Stimulated activated CD4-positive, alpha-beta T cell treated with anti-CD3 and anti-CD28 coated beads, Interleukin-15, amount 100 ng/mL, for 24 hours (primary cell): ENCODE measurements around the gene CREB3L1.
A peak's percentile ranks its signal among the peaks of the same experiment; 100 is the strongest.
"Not testable (repeated sequence)": the region's sequence is repeated elsewhere in the genome, so short reads cannot be mapped to it uniquely, and the experiment has no call there.

Experiments
- DNase-seq: peaks from one replicate; pipeline ENCODE4 v3.0.0-alpha.2; 2020

Gene CREB3L1

GRCh38 chr11:46296528-46297448 lies 19.3 kb downstream of the CREB3L1 start:
- DNase-seq: no peak

- DNase-seq: no peak
Observed at GRCh38 chr11:46298699-46299433, 21.4 kb downstream of the CREB3L1 start.

GRCh38 chr11:46299451-46299961 lies 22.0 kb downstream of the CREB3L1 start:
- no peak for DNase-seq

- DNase-seq: peak; percentile 29
Observed at GRCh38 chr11:46300270-46300669, 22.8 kb downstream of the CREB3L1 start.

GRCh38 chr11:46302866-46303265 lies 25.4 kb downstream of the CREB3L1 start:
- DNase-seq: no peak

- DNase-seq: not testable (repeated sequence)
Observed at GRCh38 chr11:46304036-46304435, 26.6 kb downstream of the CREB3L1 start.

- no peak for DNase-seq
Observed at GRCh38 chr11:46304605-46305179, 27.2 kb downstream of the CREB3L1 start.

GRCh38 chr11:46305295-46305694 lies 27.8 kb downstream of the CREB3L1 start:
- peak; percentile 19 for DNase-seq

- DNase-seq: no peak
Observed at GRCh38 chr11:46306296-46306853, 28.9 kb downstream of the CREB3L1 start.

- no peak for DNase-seq
Observed at GRCh38 chr11:46307369-46307768, 29.9 kb downstream of the CREB3L1 start.

GRCh38 chr11:46307785-46308341 lies 30.4 kb downstream of the CREB3L1 start:
- DNase-seq: no peak

GRCh38 chr11:46308631-46309419 lies 31.4 kb downstream of the CREB3L1 start:
- DNase-seq: peak; percentile 81

- no peak for DNase-seq
Observed at GRCh38 chr11:46309814-46310259, 32.4 kb downstream of the CREB3L1 start.

- DNase-seq: peak; percentile 85
Observed at GRCh38 chr11:46315033-46315738, 37.7 kb downstream of the CREB3L1 start.

GRCh38 chr11:46315783-46316563 lies 38.5 kb downstream of the CREB3L1 start:
- DNase-seq: no peak

- DNase-seq: no peak
Observed at GRCh38 chr11:46319074-46319453, 41.6 kb downstream of the CREB3L1 start.

- no peak for DNase-seq
Observed at GRCh38 chr11:46321757-46322156, 44.3 kb downstream of the CREB3L1 start.

- DNase-seq: peak; percentile 52
Observed at GRCh38 chr11:46322759-46323158, 45.3 kb downstream of the CREB3L1 start.

GRCh38 chr11:46326813-46327416 lies 49.5 kb downstream of the CREB3L1 start:
- no peak for DNase-seq

- no peak for DNase-seq
Observed at GRCh38 chr11:46327829-46328228, 50.4 kb downstream of the CREB3L1 start.
